ENCODE measurements around the gene PLOD1.
"Not testable (repeated sequence)": the region's sequence is repeated elsewhere in the genome, so short reads cannot be mapped to it uniquely, and the experiment has no call there.

The PLOD1 gene

GRCh38 chr1:11929849-11930248 lies 4.7 kb upstream of the PLOD1 start:
- peak; percentile 55 for DNase-seq (ENCODE audit: low read depth)
- no peak overlapping the region for H3K4me3 ChIP-seq (ENCODE audit: low read depth, low read length)
- TF ChIP-seq, protein P1, sequence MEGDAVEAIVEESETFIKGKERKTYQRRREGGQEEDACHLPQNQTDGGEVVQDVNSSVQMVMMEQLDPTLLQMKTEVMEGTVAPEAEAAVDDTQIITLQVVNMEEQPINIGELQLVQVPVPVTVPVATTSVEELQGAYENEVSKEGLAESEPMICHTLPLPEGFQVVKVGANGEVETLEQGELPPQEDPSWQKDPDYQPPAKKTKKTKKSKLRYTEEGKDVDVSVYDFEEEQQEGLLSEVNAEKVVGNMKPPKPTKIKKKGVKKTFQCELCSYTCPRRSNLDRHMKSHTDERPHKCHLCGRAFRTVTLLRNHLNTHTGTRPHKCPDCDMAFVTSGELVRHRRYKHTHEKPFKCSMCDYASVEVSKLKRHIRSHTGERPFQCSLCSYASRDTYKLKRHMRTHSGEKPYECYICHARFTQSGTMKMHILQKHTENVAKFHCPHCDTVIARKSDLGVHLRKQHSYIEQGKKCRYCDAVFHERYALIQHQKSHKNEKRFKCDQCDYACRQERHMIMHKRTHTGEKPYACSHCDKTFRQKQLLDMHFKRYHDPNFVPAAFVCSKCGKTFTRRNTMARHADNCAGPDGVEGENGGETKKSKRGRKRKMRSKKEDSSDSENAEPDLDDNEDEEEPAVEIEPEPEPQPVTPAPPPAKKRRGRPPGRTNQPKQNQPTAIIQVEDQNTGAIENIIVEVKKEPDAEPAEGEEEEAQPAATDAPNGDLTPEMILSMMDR (IDR thresholded peaks at IDR 0.05; ENCODE audit: control insufficient read depth, extremely low read depth, insufficient read depth) = no peak

DNA sequence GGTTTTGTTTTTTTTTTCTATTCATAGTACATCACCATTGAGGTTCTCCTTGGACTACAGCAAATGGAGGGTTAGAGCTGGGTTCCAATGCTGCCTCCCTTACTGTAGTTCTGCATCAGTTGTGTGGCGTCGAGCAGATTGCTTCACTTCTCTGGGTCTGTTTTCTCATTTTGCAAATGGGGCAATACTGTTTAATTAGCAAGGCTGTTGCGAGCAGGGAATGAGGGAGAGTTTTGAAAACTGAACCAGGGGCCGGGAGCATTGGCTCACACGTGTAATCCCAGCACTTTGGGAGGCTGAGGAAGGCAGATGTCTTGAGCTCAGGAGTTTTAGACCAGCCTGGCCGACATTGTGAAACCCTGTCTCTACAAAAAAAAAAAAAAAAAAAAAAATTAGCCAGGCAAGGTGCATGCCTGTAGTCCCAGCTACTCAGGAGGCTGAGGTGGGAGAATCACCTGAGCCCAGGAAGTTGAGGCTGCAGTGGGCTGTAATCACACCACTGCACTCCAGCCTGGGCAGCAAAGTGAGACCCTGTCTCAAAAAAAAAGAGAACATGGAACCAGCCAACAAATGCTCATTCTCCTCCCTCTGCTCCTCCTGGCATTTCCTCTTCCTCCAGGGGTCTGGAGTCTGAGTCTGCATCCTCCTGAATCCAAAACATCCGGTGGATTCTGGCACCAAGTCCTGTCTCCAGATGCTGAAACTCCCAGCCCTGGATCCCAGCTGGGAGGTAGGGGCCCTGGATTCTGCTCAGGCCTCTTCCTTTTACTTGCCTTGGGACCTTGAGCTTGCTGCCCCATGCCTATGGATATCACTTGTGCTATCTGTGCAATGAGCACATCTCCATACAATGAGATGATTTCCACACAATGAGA lies 3.7 kb upstream of the PLOD1 start:
- TF ChIP-seq, protein P1 (IDR thresholded peaks at IDR 0.05; ENCODE audit: control insufficient read depth, extremely low read depth, insufficient read depth) = no peak
- no peak overlapping the region for H3K4me3 ChIP-seq (ENCODE audit: low read depth, low read length)
- DNase-seq (ENCODE audit: low read depth) = no peak

DNA sequence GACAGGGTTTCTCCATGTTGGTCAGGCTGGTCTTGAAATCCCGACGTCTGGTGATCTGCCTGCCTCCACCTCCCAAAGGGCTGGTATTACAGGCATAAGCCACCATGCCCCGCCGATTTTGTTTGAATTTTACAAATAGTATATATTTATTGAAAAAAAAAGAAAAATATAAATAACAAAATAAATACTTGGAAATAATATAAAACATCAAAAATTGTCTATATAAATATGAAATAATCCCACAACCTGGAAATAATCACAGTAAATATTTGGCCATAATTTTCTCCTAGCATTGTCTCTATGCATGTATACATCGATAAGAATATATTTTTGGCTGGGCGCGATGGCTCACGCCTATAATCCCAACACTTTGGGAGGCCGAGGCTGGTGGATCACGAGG lies 2.7 kb upstream of the PLOD1 start:
- TF ChIP-seq, protein P1 (IDR thresholded peaks at IDR 0.05; ENCODE audit: control insufficient read depth, extremely low read depth, insufficient read depth) = no peak
- DNase-seq (ENCODE audit: low read depth) = no peak
- H3K4me3 ChIP-seq (ENCODE audit: low read depth, low read length) = no peak overlapping the region

DNA sequence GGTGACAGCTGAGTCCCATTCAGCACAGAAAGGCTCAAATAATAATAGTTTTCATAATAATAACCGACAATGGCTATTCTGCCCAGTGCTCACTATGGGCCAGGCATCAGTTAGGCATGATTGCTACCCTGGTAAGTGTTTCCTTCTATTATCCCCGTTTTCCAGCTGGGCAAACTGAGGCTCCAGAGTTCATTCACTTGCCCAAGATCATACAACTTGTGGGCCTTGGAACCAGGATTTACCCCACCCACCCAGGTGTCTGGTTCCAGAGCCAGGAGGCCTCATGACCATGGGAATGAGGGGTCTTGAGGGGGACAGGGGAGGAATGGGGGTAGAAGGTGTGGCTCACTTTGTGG lies 518 bp downstream of the PLOD1 start:
- DNase-seq (ENCODE audit: low read depth) = no peak
- TF ChIP-seq, protein P1 (IDR thresholded peaks at IDR 0.05; ENCODE audit: control insufficient read depth, extremely low read depth, insufficient read depth) = no peak

DNA sequence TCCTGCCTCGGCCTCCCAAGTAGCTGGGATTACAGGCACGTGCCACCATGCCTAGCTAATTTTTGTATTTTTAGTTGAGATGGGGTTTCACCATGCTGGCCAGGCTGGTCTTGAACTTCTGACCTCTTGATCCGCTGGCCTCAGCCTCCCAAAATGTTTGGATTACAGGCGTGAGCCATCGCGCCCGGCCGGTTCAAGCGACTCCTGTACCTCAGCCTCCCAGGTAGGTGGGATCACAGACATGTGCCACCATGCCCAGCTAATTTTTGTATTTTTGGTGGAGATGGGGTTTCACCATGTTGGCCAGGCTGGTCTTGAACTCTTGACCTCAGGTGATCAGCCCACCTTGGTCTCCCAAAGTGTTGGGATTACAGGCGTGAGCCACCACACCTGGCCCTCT lies 1.2 kb downstream of the PLOD1 start:
- DNase-seq (ENCODE audit: low read depth) = not testable (repeated sequence)
- H3K4me3 ChIP-seq (ENCODE audit: low read depth, low read length) = peak overlapping the region; percentile 63

More for the DNA sequence above, 518 bp downstream of the PLOD1 start:
- peak overlapping the region; percentile 63 for H3K4me3 ChIP-seq (ENCODE audit: low read depth, low read length)

- H3K4me3 ChIP-seq (ENCODE audit: low read depth, low read length) = no peak overlapping the region
- TF ChIP-seq, protein P1 (IDR thresholded peaks at IDR 0.05; ENCODE audit: control insufficient read depth, extremely low read depth, insufficient read depth) = no peak
- no peak for DNase-seq (ENCODE audit: low read depth)
Measured at GRCh38 chr1:11938722-11939526, 4.4 kb downstream of the PLOD1 start.

DNA sequence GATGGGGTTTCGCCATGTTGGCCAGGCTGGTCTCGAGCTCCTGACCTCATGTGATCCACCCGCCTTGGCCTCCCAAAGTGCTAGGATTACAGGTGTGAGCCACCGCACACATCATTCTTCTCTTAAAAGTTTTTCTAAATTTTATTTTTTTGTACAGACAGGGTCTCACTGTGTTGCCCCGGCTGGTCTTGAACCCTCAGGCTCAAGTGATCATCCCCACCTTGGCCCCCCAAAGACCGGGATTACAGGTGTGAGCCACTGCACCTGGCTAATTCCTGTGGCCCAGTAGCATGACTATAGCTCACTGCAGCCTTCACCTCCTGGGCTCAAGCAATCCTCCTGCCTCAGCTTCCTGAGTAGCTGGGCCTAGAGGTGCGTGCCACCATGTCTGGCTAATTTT lies 5.3 kb downstream of the PLOD1 start:
- not testable (repeated sequence) for DNase-seq (ENCODE audit: low read depth); H3K4me3 ChIP-seq (ENCODE audit: low read depth, low read length)
